Hematopoietic multipotent progenitor cell (in vitro differentiated cells): ENCODE results near the gene ACP5. TPM values are rescaled to one million over a fixed set of nuclear protein-coding genes. Genes with fewer than 3 reads are reported as not detected.
"Not testable (repeated sequence)": the region's sequence is repeated elsewhere in the genome, so short reads cannot be mapped to it uniquely, and the experiment has no call there.

Source experiments
- DNase-seq, 3 donors: peaks; one replicate each; pipeline ENCODE4 v3.0.0-alpha.2; 2011 to 2015; ENCODE audit warnings: low read depth in 2 of 3, low spot score in 2 of 3
- total RNA-seq: library from RNA; depleted of rRNA; stranded (reverse); fragments of >200 nt; gene quantifications from one replicate; pipeline ENCODE4 v1.2.3, GENCODE V29; 2012

ACP5 gene
- total RNA-seq, 1 donor = 18.0 TPM

DNA sequence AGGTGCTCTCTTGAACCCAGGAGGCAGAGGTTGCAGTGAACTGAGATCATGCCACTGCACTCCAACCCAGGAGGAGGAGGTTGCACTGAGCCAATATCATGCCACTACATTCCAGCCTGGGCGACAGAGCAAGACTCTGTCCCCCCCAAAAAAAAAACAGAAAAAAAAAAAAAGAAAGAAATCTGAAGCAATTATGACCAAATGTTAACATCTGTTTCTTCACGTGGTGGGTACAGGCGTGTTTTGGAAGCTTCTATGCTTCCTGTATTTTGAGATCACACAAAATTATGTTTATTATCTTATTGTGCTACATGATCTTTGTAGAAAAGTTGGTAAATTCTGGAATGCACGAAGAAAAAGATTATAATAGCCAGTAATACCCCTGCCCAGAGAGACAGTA lies 2.7 kb upstream of the ACP5 start:
- peak in 1 of 3 donors; percentile 31 for DNase-seq

- peak in 2 of 3 donors; percentile 55 to 64 for DNase-seq
Observed at GRCh38 chr19:11578258-11579142, 1.1 kb upstream of the ACP5 start.

DNA sequence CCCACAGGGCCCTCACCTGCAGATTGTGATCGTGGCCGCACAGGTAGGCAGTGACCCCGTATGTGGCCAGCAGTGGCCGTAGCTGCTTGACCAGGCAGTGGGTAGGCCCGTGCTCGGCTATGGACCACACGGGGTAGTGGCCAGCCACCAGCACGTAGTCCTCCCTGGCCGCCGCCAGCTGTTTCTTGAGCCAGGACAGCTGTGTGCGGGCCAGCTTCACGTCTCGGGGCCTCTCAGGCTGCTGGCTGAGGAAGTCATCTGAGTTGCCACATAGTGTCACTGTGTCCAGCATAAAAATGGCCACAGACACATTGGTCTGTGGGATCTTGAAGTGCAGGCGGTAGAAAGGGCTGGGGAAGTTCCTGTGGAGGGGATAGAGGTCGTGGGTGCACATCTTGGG lies 1.2 kb downstream of the ACP5 start:
- no peak for DNase-seq

DNA sequence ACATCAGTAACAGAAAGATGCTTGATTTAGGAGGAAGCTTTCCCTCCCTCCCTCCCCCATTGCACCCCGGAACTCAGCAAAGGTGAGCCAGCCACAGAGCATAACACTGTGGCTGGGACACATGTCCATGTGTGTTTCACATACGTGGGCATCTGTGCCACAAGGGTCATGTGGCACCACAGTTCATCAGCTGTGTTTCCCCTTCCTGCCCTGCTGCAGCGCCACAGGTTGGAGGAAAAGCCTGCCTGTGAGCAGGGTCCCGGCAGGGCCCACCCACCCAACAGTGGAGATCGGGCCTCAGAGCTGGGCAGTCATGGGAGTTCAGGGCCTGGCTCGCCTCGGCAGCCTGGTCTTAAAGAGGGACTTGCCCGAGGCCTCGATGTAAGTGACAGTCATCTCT lies 2.8 kb downstream of the ACP5 start:
- no peak for DNase-seq

DNA sequence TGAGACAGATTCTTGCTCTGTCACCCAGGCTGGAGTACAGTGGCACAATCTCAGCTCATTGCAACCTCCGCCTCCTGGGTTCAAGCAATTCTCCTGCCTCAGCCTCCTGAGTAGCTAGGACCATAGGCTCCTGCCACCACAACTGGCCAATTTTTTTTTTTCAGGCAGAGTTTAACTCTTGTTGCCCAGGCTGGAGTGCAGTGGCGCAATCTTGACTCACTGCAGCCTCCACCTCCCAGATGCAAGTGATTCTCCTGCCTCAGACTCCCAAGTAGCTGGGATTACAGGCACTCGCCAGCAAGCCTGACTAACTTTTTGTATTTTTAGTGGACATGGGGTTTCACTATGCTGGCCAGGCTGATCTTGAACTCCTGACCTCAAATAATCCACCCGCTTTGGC lies 3.7 kb downstream of the ACP5 start:
- not testable (repeated sequence) for DNase-seq

DNA sequence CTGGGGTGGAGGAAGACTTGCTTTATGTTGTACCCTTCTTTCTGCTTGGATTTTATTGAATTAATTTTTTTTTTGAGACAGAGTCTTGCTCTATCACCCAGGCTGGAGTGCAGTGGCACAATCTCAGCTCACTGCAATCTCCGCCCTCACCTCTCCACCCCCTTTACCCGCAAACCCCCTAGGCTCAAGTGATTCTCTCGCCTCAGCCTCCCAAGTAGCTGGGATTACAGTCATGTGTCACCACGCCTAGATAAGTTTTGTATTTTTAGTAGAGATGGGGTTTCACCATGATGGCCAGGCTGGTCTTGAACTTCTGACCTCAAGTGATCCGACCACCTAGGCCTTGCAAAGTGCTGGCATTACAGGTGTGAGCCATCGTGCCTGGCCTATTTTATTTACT lies 4.1 kb downstream of the ACP5 start:
- not testable (repeated sequence) for DNase-seq

DNA sequence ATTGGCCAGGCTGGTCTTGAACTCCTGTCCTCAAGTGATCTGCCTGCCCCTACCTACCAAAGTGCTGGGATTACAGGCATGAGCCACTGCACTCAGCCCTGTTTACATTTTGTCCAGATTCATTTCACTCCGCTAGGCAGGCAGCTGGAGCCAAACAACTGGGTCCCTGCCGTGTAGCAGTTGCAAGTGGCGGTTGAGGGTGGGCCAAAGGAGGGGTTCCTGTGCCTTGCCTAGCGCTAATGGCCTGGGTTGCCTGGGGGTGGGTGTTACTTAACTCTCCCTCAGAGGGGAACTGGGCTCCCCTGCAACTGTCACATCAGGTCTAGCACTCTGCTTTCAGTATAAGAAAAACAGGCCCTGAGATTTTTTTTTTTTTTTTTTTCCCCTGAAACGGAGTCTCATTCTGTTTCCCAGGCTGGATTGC lies 7.4 kb downstream of the ACP5 start:
- peak in 2 of 3 donors; percentile 79 to 91 for DNase-seq

DNA sequence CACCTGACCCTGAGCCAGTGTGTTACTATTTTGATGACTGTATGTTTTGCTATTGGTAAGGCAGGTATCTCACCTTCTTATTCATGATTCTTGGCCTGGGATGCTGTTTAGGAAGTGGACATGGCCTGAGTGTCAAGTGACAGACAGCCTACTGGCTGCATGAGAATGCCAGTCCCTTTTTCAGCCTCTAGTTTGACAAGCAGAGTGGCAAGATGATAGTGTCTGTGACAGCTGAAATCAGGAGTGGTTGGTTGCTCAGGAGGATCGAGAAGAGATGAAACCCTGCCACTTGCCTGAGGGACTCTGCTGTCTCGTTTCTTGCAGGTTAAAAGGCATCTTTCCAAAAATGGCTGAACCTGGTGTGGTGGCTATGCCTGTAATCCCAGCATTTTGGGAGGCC lies 11.3 kb downstream of the ACP5 start:
- no peak for DNase-seq

DNA sequence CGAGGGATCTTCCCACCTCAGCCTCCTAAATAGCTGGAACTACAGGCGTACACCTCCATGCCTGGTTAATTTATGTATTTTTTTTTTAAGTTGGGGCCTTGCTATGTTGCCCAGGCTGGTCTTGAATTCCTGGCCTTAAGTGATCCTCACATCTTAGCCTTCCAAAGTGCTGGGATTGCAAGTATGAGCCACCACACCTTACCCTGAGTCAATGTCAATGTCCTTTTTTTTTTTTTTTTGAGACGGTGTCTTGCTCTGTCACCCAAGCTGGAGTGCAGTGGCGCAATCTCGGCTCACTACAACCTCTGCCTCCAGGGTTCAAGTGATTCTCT lies 11.8 kb downstream of the ACP5 start:
- DNase-seq = not testable (repeated sequence)

DNA sequence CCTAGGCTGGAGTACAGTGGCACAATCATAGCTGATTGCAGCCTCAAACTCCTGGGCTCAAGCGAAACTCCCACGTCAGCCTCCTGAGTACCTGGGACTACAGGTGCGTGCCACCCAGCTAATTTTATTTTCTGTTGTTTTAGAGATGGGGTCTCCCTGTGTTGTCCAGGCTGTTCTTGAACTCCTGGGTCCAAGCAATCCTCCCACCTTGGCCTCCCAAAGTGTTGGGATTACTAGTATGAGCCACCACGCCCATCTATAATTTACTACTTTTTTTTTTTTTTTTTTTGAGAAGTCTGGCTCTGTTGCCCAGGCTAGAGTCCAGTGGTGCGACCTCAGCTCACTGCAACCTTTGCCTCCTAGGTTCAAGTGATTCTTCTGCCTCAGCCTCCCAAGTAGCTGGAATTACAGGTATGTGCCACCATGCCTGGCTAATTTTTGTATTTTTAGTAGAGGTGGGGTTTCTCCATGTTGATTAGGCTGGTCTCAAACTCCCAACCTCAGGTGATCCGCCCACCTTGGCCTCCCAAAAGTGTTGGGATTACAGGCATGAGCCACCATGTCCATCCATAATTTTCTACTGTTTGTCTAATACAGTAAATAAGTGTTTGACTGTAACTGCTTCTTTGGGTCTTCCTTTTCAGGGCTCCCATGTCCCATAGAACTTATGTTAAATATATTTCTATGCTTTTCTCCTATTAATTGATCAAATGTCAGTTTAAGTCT lies 13.2 kb downstream of the ACP5 start:
- DNase-seq = not testable (repeated sequence)

GRCh38 chr19:11563532-11563931 lies 13.9 kb downstream of the ACP5 start:
- DNase-seq = no peak

- DNase-seq = peak; percentile 34 to 92 (median 86)
Observed at GRCh38 chr19:11560404-11561051, 16.9 kb downstream of the ACP5 start.

- DNase-seq = peak; percentile 93 to 98 (median 98)
Observed at GRCh38 chr19:11558881-11559828, 18.3 kb downstream of the ACP5 start, which contains the start of gene ELOF1. ELOF1 (minus strand) TSS chr19:11559230; CDS start chr19:11554347, 4,883 bp downstream.

- no peak for DNase-seq
Observed at GRCh38 chr19:11556634-11557420, 20.6 kb downstream of the ACP5 start.

GRCh38 chr19:11555246-11555645 lies 22.2 kb downstream of the ACP5 start:
- DNase-seq = no peak

DNA sequence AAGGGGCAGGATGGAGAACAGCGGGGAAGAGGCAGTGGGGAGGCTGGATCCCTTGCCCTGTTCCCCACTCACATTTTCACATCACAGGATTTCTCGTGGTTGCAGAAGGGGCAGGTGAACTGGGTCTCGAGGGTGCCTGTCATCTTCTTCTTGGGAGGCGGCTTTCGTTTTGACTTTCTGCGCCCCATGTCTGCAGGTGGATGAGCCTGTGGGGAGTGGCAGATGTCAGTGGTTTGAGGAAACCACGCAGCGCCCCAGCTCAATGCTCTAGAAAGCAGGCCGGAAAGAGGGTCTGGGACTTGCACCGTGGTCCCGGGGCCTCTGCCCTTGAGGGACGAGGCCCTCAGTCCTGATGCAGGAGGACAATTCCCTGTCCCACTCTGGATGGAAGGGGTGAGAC lies 23.3 kb downstream of the ACP5 start:
- no peak for DNase-seq

GRCh38 chr19:11552666-11553372 lies 24.6 kb downstream of the ACP5 start:
- no peak for DNase-seq

- no peak for DNase-seq
Observed at GRCh38 chr19:11551603-11552235, 25.7 kb downstream of the ACP5 start.
